IPS-NIHi7 (cell line): ENCODE data around the gene GSG1L.
A peak's percentile ranks its signal among the peaks of the same experiment; 100 is the strongest.

Experiments used
- DNase-seq: peaks from one replicate; pipeline ENCODE4 v3.0.0; 2012; ENCODE audit warnings: mixed read lengths; ENCODE audit errors: extremely low spot score

Gene GSG1L

DNA sequence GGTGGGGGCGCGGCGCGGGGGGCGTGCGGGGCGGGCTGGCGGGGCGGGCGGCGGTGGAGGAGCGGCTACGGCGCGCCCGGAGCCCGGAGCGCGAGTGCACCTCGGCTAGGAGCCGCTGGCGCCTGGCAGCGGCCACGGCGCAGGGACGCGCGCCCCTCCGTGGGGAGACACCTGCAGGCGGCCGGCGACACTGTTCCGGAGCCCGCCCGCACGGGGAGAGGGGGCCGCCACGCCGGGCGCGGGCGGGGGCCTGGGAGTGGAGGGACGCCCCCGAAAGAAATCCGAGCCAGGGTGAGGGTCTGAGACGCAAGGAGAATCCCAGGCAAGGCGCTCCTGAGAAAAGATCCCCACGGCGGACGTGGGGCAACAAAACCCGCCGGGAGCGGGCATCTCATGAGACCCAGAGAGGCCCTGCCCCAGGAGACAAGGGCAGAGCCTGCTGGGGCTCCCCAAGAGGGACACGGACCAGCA lies at the start of gene GSG1L:
GSG1L (minus strand) TSS at position 124 of the 471 bp plus-strand sequence. CDS start 290 bp downstream, outside the sequence.
- no peak for DNase-seq

DNA sequence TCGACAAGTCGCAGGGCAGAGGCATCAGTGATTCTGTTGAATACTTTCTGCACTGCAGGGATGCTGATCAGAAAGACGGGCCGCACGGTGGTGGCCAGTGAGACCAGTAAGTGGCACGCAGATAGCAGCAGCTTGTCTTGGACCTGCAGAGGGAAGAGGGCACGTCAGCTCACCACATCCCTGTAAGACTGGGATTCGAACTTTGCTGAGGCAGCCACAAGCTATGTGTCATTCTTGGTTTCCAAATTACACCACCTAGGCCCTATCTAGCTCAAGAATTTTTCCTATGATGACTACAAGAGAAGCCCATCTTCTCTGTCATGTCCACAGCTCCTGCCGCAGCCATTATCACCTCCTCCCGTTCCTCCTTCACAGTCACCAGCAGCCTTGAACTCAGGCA lies 49.4 kb upstream of the GSG1L start:
- DNase-seq, result no peak

DNA sequence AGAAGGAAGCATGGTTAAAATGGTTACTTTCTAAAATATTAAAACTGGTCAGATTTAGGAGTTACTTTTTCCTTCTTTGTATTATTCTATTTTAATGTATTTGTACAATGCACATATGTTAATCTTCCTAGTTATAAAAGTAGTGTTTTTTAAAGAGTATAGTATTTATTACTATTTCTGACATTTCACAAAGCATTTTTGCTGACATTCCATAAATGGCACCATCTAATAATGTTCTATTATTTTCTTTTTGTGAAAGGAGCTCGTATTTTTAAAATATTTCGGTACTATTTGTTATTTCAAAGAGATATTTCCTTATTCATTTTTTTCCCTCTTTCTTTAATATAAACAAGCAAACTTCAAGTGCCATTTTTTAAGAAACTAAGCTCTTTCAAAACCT lies 47.5 kb upstream of the GSG1L start:
- DNase-seq, result no peak

DNA sequence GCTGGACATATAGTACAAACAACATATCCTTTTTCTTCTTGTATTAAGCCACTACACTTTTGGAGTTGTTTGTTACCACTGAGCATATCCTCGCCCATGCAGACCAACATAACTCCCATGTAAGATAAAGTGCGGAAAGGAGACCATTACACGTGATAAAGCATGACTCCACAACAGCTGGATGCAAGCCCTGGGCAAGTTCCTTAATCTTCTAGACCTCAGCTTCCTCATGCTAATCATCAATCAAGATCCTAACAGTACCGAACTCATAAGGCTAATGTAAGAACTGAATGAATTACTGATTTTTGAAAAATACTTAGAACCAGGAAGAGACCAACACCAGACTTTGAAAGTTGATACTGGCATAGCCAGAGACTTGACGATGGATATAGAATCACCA lies 47.0 kb upstream of the GSG1L start:
- DNase-seq, result no peak

DNA sequence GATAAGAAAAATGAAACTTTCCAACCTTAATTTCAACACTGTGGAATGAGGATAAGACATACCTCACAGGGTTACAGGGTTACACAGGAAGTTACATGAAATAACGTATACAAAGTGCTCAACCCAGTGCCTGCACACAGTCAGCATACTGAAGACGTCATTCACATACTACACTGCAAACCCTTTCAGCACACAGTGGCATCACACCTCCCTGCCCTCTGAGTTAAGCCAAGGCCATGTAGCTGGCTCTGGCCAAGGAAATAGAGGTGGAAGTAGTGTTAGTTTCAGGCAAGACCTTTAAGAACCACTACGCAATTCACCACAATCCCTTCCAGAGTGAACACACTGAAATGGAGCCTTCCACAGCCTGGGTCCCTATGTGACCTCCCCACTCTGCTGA lies 46.6 kb upstream of the GSG1L start:
- no peak for DNase-seq

DNA sequence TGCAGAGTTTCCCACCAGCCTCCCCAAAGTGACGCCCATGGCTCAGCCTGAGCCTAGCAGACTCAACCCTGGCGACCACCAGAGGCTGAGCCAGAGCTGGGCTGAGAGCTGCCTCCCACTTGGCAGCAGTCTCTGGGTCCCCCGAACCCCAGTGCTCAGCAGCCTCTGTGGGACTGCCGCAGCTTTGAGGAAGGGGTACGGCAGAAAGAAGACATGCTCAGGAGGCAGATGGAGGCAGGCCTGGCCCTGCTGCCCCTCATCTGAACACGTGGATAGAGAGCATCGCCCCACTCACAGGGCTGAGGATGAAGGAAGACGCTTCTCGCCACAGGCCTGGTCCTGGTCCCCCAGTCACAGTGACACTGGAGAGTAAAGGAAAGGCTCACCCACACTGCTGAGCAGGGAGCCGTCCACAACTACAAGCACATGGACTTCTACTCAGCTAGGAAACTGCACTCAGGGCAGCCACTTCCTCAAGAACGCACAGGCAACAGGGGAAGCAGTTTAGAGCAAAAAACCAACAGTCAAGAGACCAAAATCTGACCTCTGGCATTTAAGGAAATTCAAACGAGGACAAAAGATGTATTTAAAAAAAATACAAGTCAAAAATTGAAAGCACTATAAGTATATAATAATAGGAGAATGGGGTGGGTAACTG lies 45.2 kb upstream of the GSG1L start:
- DNase-seq, result no peak

DNA sequence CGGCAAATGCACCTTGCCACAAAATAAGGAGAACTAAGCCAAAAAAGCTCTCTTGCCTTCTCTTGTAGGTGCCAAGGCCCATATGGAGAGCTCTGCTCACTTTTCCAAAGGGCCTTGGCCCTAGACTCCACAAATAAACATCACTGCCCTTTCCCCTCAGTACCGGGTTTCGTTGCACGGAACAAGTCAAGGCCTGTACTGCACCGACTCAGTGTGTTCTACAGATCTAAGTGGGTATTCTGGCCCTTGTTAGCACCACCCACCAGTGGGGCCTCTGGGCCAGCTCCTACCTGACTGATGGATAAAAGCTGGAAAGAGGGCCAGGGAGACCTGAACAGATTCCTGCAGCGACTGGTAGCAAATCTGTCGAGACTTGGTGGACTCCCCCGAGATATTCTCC lies 43.7 kb upstream of the GSG1L start:
- no peak for DNase-seq

DNA sequence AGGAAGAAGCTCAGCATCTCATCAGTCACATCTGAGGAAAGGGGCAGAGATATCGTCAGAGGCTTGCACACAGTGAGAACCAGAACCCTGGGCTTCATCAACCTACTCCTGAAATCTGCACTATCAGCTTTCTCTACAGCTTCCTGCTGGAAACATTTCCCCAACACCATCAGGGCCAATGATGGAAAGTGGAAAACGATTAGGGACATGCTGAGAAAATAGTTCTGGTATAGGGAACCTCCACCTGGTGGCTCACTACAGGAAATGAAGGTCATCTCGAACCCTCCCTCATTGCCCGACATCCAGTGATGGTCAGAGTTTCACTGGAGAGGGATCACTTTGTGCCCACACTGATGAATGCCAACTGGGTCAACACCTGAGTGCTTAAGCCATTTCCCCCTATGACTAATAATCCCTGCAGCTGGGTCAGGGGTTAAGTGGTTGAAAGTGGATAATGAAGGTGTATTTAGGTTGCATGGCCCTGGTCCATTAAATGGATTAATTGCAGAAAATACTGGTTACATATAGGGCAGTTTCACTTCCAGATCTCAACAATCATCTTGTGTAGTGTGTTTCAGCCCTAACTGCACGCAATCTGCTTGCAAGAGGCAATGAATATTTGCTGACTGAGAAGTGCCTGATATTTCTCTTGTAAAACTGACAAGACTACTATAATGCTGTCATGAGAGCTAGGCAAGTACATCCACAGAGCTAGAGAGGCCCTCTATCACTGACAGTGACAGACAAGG lies 43.1 kb upstream of the GSG1L start:
- no peak for DNase-seq

DNA sequence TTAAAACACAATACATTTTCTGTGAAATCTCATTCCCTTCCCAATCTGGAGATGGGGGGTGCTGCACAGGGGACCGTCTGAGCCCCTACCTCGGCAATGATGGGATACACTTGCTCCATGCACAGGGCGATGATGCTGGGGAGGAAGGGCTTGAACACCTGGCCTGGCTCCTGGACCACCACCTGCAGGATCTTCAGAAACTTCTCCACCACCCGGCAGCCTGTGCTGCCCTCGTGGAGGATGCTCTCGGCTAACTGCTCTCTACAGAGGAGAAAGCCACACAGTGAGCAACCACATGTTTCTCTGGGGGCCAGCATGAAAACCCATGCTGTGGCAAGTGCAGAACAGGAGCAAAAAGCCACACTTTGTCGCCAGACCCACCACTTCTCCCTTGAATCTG lies 42.4 kb upstream of the GSG1L start:
- DNase-seq, result no peak

DNA sequence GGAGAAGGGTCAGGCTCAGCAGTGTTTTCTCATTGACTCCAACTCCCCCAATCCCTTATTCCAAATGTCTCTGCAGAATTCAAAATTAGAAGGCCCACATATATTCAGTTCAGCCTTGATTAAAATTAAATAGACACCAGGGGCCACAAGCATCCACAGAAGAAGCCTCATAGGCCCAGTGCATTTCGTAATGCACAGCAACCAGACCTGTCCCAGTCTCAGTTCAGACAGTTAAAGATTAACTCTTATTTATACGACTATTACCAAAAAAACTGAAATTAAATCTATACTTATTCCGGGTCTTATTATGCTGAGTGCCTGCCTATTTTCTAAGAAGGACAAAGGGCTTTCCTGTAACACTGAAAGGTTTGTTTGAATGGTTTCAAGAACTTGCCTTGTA lies 41.8 kb upstream of the GSG1L start:
- DNase-seq, result no peak

DNA sequence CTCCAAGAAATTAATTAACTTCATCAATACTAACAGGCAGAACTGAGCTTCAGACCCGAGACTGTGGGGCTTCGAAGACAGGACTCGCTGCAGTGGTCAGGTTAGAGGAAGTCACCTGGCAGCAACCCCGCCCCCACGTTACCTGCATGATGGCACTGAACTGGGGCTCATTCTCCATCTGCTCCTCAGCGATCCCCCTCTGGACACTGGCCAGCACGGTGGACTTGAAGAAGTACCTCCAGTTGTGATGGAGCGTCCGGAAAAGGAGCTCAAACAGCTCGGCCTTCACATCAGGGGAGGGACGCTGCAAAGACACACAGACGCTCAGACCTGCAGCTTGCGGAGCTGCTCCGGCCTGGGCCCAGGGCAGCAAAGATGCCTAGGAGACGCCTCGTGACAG lies 40.9 kb upstream of the GSG1L start:
- DNase-seq, result no peak

DNA sequence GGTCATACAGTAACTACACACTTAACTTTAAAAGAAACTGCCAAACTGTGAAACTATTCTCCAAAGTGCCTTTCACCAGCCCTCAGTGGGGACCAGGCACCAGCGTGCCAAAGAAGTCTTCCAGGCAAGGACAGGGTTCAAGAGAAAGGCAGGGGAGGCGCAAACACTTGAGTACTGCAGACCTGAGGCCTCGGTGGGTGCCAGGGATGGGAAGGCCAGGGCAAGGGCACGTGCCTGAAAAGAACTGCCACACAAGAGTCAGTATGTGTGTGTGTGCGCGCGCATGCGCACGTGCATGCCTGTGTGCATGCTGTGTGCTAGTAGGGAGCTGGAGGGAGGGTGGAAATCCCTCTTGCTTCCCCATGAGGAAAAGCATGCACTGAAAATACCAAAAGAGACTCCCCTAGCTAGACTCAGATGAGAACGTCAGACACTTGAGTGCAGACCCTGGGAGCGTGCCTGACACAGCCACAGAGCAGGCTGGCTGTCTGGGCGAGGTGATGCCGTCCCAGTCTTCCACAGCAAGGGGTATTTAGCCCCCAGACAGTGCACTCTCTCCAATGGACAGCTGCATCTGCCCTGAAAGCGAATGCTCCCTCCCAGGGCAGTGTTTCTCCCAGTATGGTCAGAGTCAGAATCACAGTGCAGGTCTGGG lies 40.1 kb upstream of the GSG1L start:
- DNase-seq, result no peak

DNA sequence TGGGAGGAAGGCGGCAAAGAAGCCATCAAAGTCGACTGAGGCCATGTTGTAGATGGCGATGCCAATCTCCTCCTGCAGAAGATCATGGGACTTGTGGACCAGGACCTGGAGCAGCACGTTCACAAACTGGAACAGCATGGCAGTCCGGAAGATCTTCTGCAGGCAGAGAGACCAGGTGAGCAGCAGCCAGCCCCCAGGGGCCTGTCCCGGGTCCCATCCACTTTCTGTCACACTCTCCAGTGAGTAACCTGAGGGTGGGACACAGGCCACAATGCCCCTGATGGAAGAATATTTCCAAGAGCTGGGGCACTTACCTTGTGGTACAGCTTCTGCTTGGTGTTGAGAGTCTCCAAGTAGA lies 38.0 kb upstream of the GSG1L start:
- DNase-seq, result no peak

DNA sequence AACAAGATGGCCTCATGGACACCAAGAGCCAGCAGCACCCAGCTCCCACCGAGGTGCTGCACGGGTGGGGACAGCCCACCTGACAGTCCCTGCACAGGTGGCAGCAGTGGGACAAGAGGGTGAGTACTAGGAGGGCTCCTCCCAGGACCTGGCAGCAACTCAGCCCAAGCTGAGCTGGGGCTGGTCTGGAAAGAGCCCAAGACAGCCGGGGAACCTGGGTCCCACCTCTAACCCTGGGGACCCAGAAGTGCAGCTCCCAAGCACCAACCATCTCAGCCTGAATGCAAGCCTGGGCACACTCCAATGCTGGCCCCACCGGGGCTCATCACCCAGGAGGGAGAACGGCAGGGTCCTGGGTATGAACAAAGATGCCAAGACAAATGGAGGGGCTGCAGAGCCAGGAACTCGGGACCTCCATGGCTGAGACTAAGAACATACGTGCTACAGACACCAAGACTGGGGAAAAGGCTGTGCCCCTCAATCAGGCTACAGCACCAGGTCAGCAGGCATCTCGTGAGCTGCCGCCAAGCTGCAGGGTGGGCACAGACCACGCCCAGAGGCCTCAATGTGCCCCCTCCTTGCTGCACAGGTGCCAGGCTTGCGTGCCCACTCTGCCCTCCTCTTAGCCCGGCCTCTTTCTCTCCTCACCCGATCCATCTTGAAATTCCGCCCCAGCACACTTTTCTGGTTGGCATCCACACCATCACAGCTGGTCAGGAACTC lies 37.5 kb upstream of the GSG1L start:
- no peak for DNase-seq

DNA sequence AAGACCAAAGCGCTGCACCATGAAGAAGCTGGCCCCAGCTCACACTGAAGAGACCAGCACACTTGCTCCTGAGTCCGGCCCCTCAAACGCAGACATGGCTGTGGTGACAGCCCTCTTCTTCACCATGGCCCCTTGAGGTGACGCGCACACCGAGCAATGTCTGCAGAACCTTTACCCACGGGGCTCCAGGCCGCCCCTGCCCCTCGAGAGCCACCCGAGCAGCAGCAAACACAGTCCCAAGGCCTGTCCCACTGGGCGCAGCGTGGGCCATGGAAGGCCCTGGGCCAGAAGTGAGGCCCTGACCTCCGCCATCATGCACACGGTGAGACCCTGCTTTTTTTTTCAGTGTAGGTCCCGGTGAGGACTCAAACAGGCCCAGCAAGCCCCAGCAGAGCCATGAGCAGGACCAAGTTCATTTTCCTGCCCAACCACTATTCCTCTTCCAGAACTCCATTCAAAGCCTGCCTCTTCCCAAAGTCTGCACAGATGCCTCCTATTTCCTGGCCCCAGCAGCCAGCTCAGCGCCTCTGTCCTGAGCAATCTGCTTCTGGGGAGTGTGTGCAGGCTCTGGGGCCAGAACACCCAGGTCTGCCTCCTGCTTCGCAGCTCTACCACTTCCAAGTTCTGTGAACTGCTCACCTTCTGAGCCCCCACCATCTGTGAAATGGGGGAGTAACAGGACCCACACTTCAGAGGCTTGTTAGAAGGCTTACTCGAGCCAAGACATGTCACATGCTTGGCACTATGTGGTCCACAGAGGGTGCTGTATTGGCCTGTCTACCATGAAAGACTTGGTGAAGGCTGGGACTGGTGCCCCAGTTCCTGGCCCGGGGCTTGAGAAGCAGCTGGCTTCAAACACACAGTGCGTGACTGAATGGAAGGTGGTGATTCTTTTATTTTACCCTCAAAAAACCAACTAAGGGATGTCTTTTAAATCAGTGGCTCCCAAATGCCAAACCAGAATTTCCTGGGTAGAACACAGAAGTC lies 35.7 kb upstream of the GSG1L start:
- no peak for DNase-seq

DNA sequence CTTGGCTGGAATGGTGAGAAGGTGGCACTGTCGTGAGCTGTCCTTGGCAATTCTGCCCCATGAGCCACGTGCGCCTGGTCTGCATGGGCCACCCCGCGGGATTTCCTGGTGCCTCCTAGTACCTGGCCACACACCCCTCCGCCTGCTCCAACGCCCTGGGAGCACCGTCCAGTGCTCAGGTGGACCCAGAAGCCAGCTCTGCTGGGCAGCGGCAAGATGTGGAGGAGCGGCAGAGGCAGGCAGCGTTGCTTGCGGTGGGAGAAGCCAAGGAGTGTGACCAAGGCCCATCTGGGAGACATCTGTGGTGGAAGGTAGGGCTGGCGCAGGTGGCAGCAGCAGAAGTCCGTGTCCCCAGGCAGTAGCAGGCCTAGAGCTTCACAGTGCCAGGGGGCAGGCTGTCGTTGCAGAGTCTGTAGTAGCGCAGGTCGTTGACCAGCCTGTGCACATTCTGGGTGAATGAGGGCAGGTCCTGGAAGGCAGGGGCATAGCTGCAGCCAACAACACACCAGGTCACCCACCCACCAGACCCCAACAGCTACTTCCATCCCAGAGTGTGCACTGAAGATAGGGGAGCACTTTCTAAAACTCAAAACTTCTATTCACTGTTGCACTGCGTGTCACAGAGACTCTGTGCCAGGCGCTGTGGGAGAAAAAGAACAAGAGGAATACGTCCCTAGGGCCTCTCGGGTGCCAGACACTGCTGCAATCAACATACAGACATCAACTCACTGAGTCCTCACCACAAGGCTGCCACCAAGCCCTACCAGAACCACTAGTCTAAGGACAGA lies 34.9 kb upstream of the GSG1L start:
- DNase-seq, result no peak

DNA sequence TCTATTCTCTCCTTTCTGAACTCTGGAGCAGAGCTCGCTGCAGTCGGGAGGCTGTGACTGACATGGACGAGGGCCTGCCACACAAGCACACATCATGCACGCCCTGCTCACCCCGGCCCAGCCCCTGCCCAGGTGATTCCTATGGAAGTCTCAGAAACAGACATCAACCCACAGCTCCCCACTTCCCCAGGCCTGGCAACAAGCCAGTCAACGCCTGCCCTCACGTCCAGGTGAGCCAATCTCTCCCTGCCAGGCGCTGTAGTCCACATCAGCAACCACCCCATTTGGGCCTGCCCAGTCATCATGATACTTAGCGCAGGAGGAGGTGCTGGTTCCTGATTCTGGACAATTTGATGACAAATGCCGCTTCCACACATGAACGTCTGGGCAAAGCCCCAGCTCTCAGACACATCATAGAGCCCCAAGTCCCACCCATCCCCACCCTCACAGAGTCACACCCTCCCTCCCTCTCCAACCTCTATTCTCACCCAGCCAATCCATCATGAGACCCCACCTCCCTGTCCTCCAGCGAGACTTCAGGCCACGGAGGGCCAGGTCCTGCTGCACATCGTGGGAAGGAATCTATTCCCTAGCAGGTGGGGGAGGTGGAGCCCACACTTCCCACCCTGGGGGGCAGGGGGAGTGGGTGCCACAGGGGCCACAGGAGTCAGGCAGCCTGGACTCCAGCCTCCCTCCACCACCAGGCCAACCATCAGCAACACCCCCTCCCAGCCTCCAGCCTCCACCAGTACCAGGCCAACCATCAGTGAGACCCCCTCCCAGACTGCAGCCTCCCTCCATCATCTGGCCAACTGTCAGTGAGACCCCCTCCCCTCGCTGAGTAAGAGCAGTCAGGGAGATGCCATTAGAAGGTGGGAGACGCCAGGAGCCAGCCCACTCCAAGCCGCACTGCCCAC lies 33.7 kb upstream of the GSG1L start:
- no peak for DNase-seq

DNA sequence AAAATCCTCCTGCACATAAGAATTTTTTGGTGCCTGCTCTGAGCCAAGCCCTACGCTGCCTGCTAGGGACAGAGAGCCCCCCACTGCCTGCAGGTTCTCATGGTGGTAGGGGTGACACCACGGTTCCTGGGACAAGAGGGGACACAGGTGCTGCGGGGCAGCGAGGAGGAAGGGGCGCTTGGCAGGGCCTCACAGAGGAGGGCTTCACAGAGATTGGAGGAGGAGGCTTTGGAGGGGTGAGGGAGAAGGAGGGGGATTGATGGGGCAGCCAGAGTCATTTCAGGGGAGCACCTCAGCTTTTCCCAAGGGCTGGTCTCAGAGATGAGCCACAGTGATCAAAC lies 29.8 kb upstream of the GSG1L start:
- DNase-seq, result peak; percentile 27

DNA sequence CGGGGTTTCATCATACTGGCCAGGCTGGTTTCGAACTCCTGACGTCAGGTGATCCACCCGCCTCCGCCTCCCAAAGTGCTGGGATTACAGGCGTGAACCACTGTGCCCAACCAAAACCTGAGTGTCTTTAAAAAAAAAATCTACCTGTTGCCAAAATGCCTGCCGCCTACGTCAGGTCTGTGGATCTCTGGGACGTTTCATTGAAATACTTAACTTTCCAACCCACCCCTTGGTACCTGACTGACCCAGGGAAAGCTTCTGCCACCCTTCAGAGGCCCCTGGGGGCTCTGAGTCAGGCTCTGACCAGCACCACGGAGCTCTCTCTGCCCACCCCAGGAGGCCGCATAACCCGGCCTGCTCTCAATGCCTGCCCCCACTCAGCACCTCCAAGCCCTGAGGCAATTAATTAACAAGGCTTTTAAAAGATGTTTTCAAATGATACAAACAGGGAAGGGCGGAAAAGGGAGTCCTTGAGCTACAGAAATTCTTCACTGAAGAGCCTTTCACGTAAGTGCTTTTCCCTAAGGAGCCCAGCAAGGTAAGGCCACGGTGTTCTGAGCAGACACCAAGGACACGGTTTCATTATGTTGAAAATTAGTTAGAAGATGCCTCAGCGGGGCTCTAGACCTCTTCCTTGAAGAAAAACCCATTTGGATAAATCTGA lies 29.3 kb upstream of the GSG1L start:
- DNase-seq, result peak; percentile 73
